ENCODE measurements around the gene CCNY.

CCNY gene

GRCh38 chr10:35555962-35556930 is 219.9 kb downstream of the CCNY start:
- Histone ChIP-seq H3K4me3 (ENCODE audit: control insufficient read depth in 1 of 7, extremely low read depth in 1 of 7, insufficient read depth in 4 of 7, low read depth in 2 of 7, low read length in 6 of 7) (no peak overlapping the region), H3K27me3 (replicated peaks in 2 of 5; ENCODE audit: control insufficient read depth in 4 of 5, insufficient read depth in 5 of 5, low read length in 4 of 5) (no peaks in the 10 kb centered on the region), H3K27ac (ENCODE audit: insufficient read depth in 1 of 2, low read depth in 1 of 2, low read length in 2 of 2, poor library complexity in 1 of 2, severe bottlenecking in 2 of 2) (no peak overlapping the region), H3K9me3 (ENCODE audit: control extremely low read depth in 1 of 5, control insufficient read depth in 4 of 5, insufficient read depth in 2 of 5, low read depth in 1 of 5, low read length in 4 of 5) (no peaks in the 10 kb centered on the region), H3K4me1 (ENCODE audit: control extremely low read depth in 1 of 4, control insufficient read depth in 4 of 4, insufficient read depth in 4 of 4, low read length in 3 of 4) (no peaks in the 10 kb centered on the region), H3K36me3 (ENCODE audit: control insufficient read depth in 4 of 4, insufficient read depth in 4 of 4, low read length in 3 of 4) (peaks cover 2 to 53% (median 20%) of the 10 kb centered on the region in 4 experiments)
- no peak for DNase-seq
- POLR2A ChIA-PET: no interaction called here
- CTCF ChIA-PET: interaction anchor here (0.9 to 1.5 kb wide), 3 partner anchors 9 to 10 kb away, joined by 3 read pairs; no protein-coding TSS in a partner anchor
- 100% methylated on average over 2 of the region's 6 CpGs for WGBS (ENCODE audit: insufficient coverage)

- H3K4me1 ChIP-seq (ENCODE audit: control extremely low read depth in 1 of 4, control insufficient read depth in 4 of 4, insufficient read depth in 4 of 4, low read length in 3 of 4): no peaks in the 10 kb centered on the region
- POLR2A ChIA-PET: no interaction called here
- CTCF ChIA-PET: interaction anchor here (1.4 kb wide), 1 partner anchor 12 kb away, joined by 3 read pairs; no protein-coding TSS in a partner anchor
- 100% methylated on average over 1 of the region's 1 CpG for WGBS (ENCODE audit: insufficient coverage)
- no peaks in the 10 kb centered on the region for H3K9me3 ChIP-seq (ENCODE audit: control extremely low read depth in 1 of 5, control insufficient read depth in 4 of 5, insufficient read depth in 2 of 5, low read depth in 1 of 5, low read length in 4 of 5)
- peaks cover 2 to 57% (median 22%) of the 10 kb centered on the region in 4 experiments for H3K36me3 ChIP-seq (ENCODE audit: control insufficient read depth in 4 of 4, insufficient read depth in 4 of 4, low read length in 3 of 4)
- H3K27me3 ChIP-seq (replicated peaks in 2 of 5; ENCODE audit: control insufficient read depth in 4 of 5, insufficient read depth in 5 of 5, low read length in 4 of 5): no peaks in the 10 kb centered on the region
- H3K27ac ChIP-seq (ENCODE audit: insufficient read depth in 1 of 2, low read depth in 1 of 2, low read length in 2 of 2, poor library complexity in 1 of 2, severe bottlenecking in 2 of 2): no peak overlapping the region
- no peak for DNase-seq
- no peak overlapping the region for H3K4me3 ChIP-seq (ENCODE audit: control insufficient read depth in 1 of 7, extremely low read depth in 1 of 7, insufficient read depth in 4 of 7, low read depth in 2 of 7, low read length in 6 of 7)
Measured at GRCh38 chr10:35558276-35558675, 222.0 kb downstream of the CCNY start.

GRCh38 chr10:35559416-35559815 is 223.1 kb downstream of the CCNY start:
- peaks cover 0 to 49% (median 15%) of the 10 kb centered on the region in 4 experiments for H3K36me3 ChIP-seq (ENCODE audit: control insufficient read depth in 4 of 4, insufficient read depth in 4 of 4, low read length in 3 of 4)
- CTCF ChIA-PET: interaction anchor here (1.4 kb wide), 1 partner anchor 13 kb away, joined by 3 read pairs; no protein-coding TSS in a partner anchor
- WGBS (ENCODE audit: insufficient coverage): 98% methylated on average over 5 of the region's 5 CpGs

GRCh38 chr10:35561715-35562114 is 225.4 kb downstream of the CCNY start:
- Histone ChIP-seq H3K4me3 (ENCODE audit: control insufficient read depth in 1 of 7, extremely low read depth in 1 of 7, insufficient read depth in 4 of 7, low read depth in 2 of 7, low read length in 6 of 7) (no peak overlapping the region), H3K9me3 (ENCODE audit: control extremely low read depth in 1 of 5, control insufficient read depth in 4 of 5, insufficient read depth in 2 of 5, low read depth in 1 of 5, low read length in 4 of 5) (no peaks in the 10 kb centered on the region), H3K4me1 (ENCODE audit: control extremely low read depth in 1 of 4, control insufficient read depth in 4 of 4, insufficient read depth in 4 of 4, low read length in 3 of 4) (peaks cover 0 to 19% (median 16%) of the 10 kb centered on the region in 4 experiments), H3K27me3 (replicated peaks in 2 of 5; ENCODE audit: control insufficient read depth in 4 of 5, insufficient read depth in 5 of 5, low read length in 4 of 5) (no peaks in the 10 kb centered on the region), H3K36me3 (ENCODE audit: control insufficient read depth in 4 of 4, insufficient read depth in 4 of 4, low read length in 3 of 4) (peaks cover 0 to 43% (median 19%) of the 10 kb centered on the region in 4 experiments), H3K27ac (ENCODE audit: insufficient read depth in 1 of 2, low read depth in 1 of 2, low read length in 2 of 2, poor library complexity in 1 of 2, severe bottlenecking in 2 of 2) (no peak overlapping the region)
- CTCF ChIA-PET: interaction anchor here (0.7 to 3.3 kb wide), 9 partner anchors 13 to 1318 kb away, joined by 3 to 23 read pairs (median 4); no protein-coding TSS in a partner anchor
- POLR2A ChIA-PET: no interaction called here
- DNase-seq: no peak
- WGBS (ENCODE audit: insufficient coverage): no CpG with 5 or more reads among the region's 5 CpGs

More at GRCh38 chr10:35559416-35559815, 223.1 kb downstream of the CCNY start:
- H3K4me3 ChIP-seq (ENCODE audit: control insufficient read depth in 1 of 7, extremely low read depth in 1 of 7, insufficient read depth in 4 of 7, low read depth in 2 of 7, low read length in 6 of 7): no peak overlapping the region
- H3K4me1 ChIP-seq (ENCODE audit: control extremely low read depth in 1 of 4, control insufficient read depth in 4 of 4, insufficient read depth in 4 of 4, low read length in 3 of 4): peaks cover 0 to 7% (median 5%) of the 10 kb centered on the region in 4 experiments
- DNase-seq: no peak
- H3K27me3 ChIP-seq (replicated peaks in 2 of 5; ENCODE audit: control insufficient read depth in 4 of 5, insufficient read depth in 5 of 5, low read length in 4 of 5): no peaks in the 10 kb centered on the region
- H3K9me3 ChIP-seq (ENCODE audit: control extremely low read depth in 1 of 5, control insufficient read depth in 4 of 5, insufficient read depth in 2 of 5, low read depth in 1 of 5, low read length in 4 of 5): no peaks in the 10 kb centered on the region
- H3K27ac ChIP-seq (ENCODE audit: insufficient read depth in 1 of 2, low read depth in 1 of 2, low read length in 2 of 2, poor library complexity in 1 of 2, severe bottlenecking in 2 of 2): no peak overlapping the region
- POLR2A ChIA-PET: no interaction called here

GRCh38 chr10:35562427-35562826 is 226.1 kb downstream of the CCNY start:
- no peak for DNase-seq
- 89% methylated on average over 1 of the region's 1 CpG for WGBS (ENCODE audit: insufficient coverage)
- H3K27ac ChIP-seq (ENCODE audit: insufficient read depth in 1 of 2, low read depth in 1 of 2, low read length in 2 of 2, poor library complexity in 1 of 2, severe bottlenecking in 2 of 2): no peak overlapping the region
- H3K9me3 ChIP-seq (ENCODE audit: control extremely low read depth in 1 of 5, control insufficient read depth in 4 of 5, insufficient read depth in 2 of 5, low read depth in 1 of 5, low read length in 4 of 5): no peaks in the 10 kb centered on the region
- no peak overlapping the region for H3K4me3 ChIP-seq (ENCODE audit: control insufficient read depth in 1 of 7, extremely low read depth in 1 of 7, insufficient read depth in 4 of 7, low read depth in 2 of 7, low read length in 6 of 7)
- peaks cover 0 to 19% (median 16%) of the 10 kb centered on the region in 4 experiments for H3K4me1 ChIP-seq (ENCODE audit: control extremely low read depth in 1 of 4, control insufficient read depth in 4 of 4, insufficient read depth in 4 of 4, low read length in 3 of 4)
- CTCF ChIA-PET: interaction anchor here (0.7 to 3.3 kb wide), 14 partner anchors 12 to 1318 kb away, joined by 3 to 23 read pairs (median 6); no protein-coding TSS in a partner anchor
- peaks cover 0 to 47% (median 24%) of the 10 kb centered on the region in 4 experiments for H3K36me3 ChIP-seq (ENCODE audit: control insufficient read depth in 4 of 4, insufficient read depth in 4 of 4, low read length in 3 of 4)
- POLR2A ChIA-PET: no interaction called here
- H3K27me3 ChIP-seq (replicated peaks in 2 of 5; ENCODE audit: control insufficient read depth in 4 of 5, insufficient read depth in 5 of 5, low read length in 4 of 5): no peaks in the 10 kb centered on the region

- H3K27me3 ChIP-seq (replicated peaks in 2 of 5; ENCODE audit: control insufficient read depth in 4 of 5, insufficient read depth in 5 of 5, low read length in 4 of 5): no peaks in the 10 kb centered on the region
- WGBS (ENCODE audit: insufficient coverage): 19% methylated on average over 6 of the region's 13 CpGs
- POLR2A ChIA-PET: interaction anchor here (0.6 kb wide), 1 partner anchor 1316 kb away, joined by 3 read pairs; no protein-coding TSS in a partner anchor
- CTCF ChIA-PET: interaction anchor here (0.6 to 3.3 kb wide), 19 partner anchors 11 to 443 kb away, joined by 3 to 23 read pairs (median 4); no protein-coding TSS in a partner anchor
- peak; percentile 72 to 75 (median 74) for DNase-seq
- no peak overlapping the region for H3K27ac ChIP-seq (ENCODE audit: insufficient read depth in 1 of 2, low read depth in 1 of 2, low read length in 2 of 2, poor library complexity in 1 of 2, severe bottlenecking in 2 of 2)
- H3K9me3 ChIP-seq (ENCODE audit: control extremely low read depth in 1 of 5, control insufficient read depth in 4 of 5, insufficient read depth in 2 of 5, low read depth in 1 of 5, low read length in 4 of 5): no peaks in the 10 kb centered on the region
- H3K4me1 ChIP-seq (ENCODE audit: control extremely low read depth in 1 of 4, control insufficient read depth in 4 of 4, insufficient read depth in 4 of 4, low read length in 3 of 4): peaks cover 0 to 19% (median 16%) of the 10 kb centered on the region in 4 experiments
- peaks cover 3 to 49% (median 26%) of the 10 kb centered on the region in 4 experiments for H3K36me3 ChIP-seq (ENCODE audit: control insufficient read depth in 4 of 4, insufficient read depth in 4 of 4, low read length in 3 of 4)
- no peak overlapping the region for H3K4me3 ChIP-seq (ENCODE audit: control insufficient read depth in 1 of 7, extremely low read depth in 1 of 7, insufficient read depth in 4 of 7, low read depth in 2 of 7, low read length in 6 of 7)
Measured at GRCh38 chr10:35563261-35563891, 227.1 kb downstream of the CCNY start.

Measured in common myeloid progenitor, CD34-positive (primary cell).